ENCODE data around the gene MEGF6. TPM values are rescaled to one million over a fixed set of nuclear protein-coding genes. Genes with fewer than 3 reads are reported as not detected.

The MEGF6 gene
- total and polyA plus RNA-seq, 2 donors (not counting 3 experiments of a cell fraction or from before 2014, with no cell fraction given) = 22.5 to 63.7 TPM

GRCh38 chr1:3504151-3504821 is 107.0 kb downstream of the MEGF6 start:
- H3K27me3 ChIP-seq (ENCODE audit: control insufficient read depth in 2 of 2, insufficient read depth in 2 of 2, low read length in 2 of 2) = no peaks in the 10 kb centered on the region
- H3K36me3 ChIP-seq (ENCODE audit: control insufficient read depth in 2 of 2, extremely low read depth in 1 of 2, insufficient read depth in 2 of 2, low read length in 2 of 2) = no peaks in the 10 kb centered on the region
- no peak overlapping the region for H3K4me2 ChIP-seq (ENCODE audit: insufficient read depth, low read length)
- CTCF ChIA-PET = interaction anchor here (0.9 to 2.0 kb wide), 11 partner anchors 9 to 220 kb away, joined by 3 to 26 read pairs (median 5); no protein-coding TSS in a partner anchor
- H3K9me1 ChIP-seq (replicated peaks; ENCODE audit: control insufficient read depth, extremely low read depth, insufficient read depth, low read length) = no peaks in the 10 kb centered on the region
- no peaks in the 10 kb centered on the region for H4K20me1 ChIP-seq (replicated peaks; ENCODE audit: control insufficient read depth, extremely low read depth, insufficient read depth, low read length)
- no peaks in the 10 kb centered on the region for H3K9me3 ChIP-seq (replicated peaks; ENCODE audit: control insufficient read depth, insufficient read depth, low read length)
- H3K79me2 ChIP-seq (ENCODE audit: control insufficient read depth, insufficient read depth, low read length) = no peaks in the 10 kb centered on the region
- H2AFZ ChIP-seq (ENCODE audit: low read depth, low read length) = peak overlapping the region; percentile 52
- dilution Hi-C loops (cut with MboI; ENCODE audit: extremely low pct_ligation_motif_present, low sequenced_read_pairs) (no loop called here), intact Hi-C loops (cut with micrococcal nuclease) (loop anchor here (1.0 kb wide), 3 partner anchors 26 to 115 kb away; no protein-coding TSS in a partner anchor)
- H3K9ac ChIP-seq (replicated peaks; ENCODE audit: extremely low read depth, insufficient read depth, low read length) = peak overlapping the region; percentile 55
- peak; percentile 97 for FAIRE-seq
- TSS peak; percentile 62 for BruUV-seq (replicated peaks)
- POLR2A ChIA-PET = interaction anchor here (0.6 kb wide), 1 partner anchor 1383 kb away, joined by 8 read pairs; no protein-coding TSS in a partner anchor
- H3K4me3 ChIP-seq (replicated peaks in 1 of 3; ENCODE audit: insufficient read depth in 1 of 3, low read depth in 1 of 3, low read length in 3 of 3) = no peak overlapping the region
- peaks cover 10% of the 10 kb centered on the region for H3K4me1 ChIP-seq (ENCODE audit: control insufficient read depth, extremely low read depth, insufficient read depth, low read length)
- DNase-seq (ENCODE audit: low read depth, low spot score) = peak; percentile 94
- peak overlapping the region; percentile 90 for H3K27ac ChIP-seq (ENCODE audit: insufficient read depth, low read depth, low read length)
- TF ChIP-seq FOS (IDR thresholded peaks at IDR 0.05; ENCODE audit: borderline replicate concordance, insufficient read depth, low read length) (peak; percentile 94), CTCF (IDR thresholded peaks at IDR 0.05; ENCODE audit: extremely low read depth in 1 of 2, insufficient read depth in 1 of 2, low read depth in 1 of 2, low read length in 2 of 2) (no peak), JUN (IDR thresholded peaks at IDR 0.05; ENCODE audit: borderline replicate concordance, insufficient read depth, insufficient read length, low read depth) (peak; percentile 75), GATA2 (IDR thresholded peaks at IDR 0.05; ENCODE audit: insufficient read depth, insufficient read length, low read depth, low read length) (no peak), MYC (IDR thresholded peaks at IDR 0.05; ENCODE audit: low read depth, low read length) (no peak), MAX (IDR thresholded peaks at IDR 0.05; ENCODE audit: insufficient read depth, insufficient read length) (peak; percentile 74), EZH2 (IDR thresholded peaks at IDR 0.05; ENCODE audit: borderline replicate concordance, low read depth, low read length, severe bottlenecking) (no peak), POLR2AphosphoS5 (IDR thresholded peaks at IDR 0.05; ENCODE audit: insufficient read depth, low read depth, low read length) (peak; percentile 89), POLR2A (IDR thresholded peaks at IDR 0.05; ENCODE audit: low read depth, low read length) (no peak)

Measured in endothelial cell of umbilical vein (primary cell).